NCI-H1092 (cell line): Measurements from ENCODE around the gene CDC42BPA.

Experiments
- DNase-seq: peaks from one replicate; lab custom pipeline; 2025; lab: John Stamatoyannopoulos, UW

Gene CDC42BPA

DNA sequence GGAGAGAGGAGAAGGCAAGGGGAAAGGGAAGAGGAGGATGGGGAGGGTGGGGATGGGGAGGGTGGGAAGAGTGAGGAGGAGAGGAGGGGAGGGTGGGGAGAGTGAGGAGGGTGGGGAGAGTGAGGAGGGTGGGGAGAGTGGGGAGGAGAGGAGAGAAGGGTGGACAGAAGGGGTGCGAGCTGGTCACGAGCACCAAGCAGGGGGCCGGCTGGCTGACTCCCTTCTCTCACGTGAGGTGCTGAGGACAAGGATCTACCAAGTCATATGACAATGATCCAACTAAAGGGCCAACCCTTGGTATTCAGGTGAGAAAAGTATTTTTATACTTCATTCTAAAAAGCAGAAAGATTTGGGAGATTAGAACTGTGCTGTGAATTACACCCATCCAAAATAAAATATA, 326.4 kb downstream of the CDC42BPA start:
- DNase-seq: no peak

- DNase-seq: no peak
These were observed 328.1 kb downstream of the CDC42BPA start for GRCh38 chr1:226990133-226990716.

- DNase-seq: no peak
These were observed 329.0 kb downstream of the CDC42BPA start for GRCh38 chr1:226989085-226989920.

- DNase-seq: no peak
These were observed 330.0 kb downstream of the CDC42BPA start for GRCh38 chr1:226988334-226988666.

DNA sequence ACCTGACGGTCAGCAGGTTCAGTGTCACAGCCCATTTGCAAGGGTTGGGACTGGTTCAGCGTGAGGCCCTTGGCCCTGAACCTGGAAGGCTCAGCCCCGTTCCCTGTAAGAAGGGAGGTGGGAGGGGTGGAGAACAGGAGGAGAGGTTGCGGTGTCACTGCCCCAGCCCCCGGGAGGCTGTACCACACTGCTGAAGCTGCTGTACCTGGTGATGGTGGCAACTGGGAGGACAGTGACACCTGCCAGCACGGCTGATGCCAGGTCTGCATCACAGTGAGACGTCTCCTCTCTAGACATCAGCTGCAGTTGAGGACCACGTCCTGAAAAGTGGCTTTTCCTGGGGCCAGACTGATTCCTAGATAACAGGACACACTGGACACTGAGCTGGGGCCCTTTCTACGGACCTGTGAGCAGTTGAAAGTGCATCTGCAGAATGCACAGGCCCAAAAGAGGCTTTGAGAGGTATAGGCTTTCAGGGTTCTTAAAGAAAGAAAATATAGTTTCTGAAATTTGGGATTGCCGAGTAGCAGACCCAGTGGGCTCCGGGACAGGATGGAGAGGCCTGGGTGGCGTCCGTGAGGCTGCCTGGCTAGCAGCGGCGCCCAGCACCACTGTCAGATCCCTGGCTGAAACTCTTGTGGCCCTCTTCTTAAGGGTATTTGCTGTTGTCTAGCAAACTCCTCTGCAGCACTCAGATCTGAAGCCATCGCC, 330.5 kb downstream of the CDC42BPA start:
- no peak for DNase-seq

DNA sequence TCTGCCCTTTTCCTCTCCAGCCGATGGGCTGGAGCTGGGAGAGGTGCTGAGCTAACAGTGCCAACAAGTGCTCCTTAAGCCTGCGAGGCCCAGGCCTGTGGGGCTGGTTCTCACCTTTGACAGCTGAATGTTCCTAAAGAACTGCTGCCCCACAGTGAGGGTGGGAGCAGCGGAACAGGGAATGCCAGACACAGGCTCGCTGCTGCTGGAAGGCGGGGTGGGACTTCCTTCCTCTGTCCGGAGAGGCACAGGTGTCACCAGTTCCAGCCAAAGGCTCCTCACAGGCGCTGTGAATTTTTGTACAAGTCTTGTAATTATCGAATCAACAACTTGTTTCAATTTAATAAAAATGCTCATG, 331.1 kb downstream of the CDC42BPA start:
- no peak for DNase-seq

DNA sequence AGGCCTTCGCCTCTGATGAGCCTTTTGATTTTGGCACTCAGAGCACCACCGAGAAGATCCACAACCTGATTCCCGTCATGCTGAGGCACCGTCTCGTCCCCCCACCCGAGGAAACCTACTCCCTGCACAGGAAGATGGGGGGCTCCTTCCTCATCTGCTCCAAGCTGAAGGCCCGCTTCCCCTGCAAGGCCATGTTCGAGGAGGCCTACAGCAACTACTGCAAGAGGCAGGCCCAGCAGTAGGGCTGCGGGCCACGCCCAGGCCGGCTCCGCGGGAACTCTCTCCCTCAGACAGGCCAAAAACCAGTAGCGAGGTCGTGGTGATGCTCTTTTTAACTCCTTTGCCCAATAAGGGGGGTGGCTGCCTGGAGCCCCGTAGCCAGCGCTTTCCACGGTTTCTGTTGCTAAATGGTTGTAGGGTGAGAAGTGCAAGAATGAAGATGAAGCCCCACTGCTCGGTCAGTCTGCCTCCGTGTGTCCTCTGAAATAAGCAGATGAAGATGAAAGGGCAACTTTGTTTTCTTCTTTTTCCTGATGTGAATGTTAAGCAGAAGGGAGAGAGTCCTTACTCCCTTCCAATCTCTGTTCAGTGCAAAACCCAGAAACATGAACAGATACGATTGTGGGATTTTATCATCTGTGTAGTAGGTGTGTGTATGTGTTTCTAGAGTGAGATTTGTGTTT, 331.7 kb downstream of the CDC42BPA start:
- no peak for DNase-seq

GRCh38 chr1:226985839-226986463, 332.3 kb downstream of the CDC42BPA start:
- DNase-seq: no peak

- no peak for DNase-seq
These were observed 333.0 kb downstream of the CDC42BPA start for GRCh38 chr1:226985239-226985838.

GRCh38 chr1:226984521-226985238, 333.6 kb downstream of the CDC42BPA start:
- no peak for DNase-seq

GRCh38 chr1:226983992-226984364, 334.3 kb downstream of the CDC42BPA start:
- DNase-seq: no peak

DNA sequence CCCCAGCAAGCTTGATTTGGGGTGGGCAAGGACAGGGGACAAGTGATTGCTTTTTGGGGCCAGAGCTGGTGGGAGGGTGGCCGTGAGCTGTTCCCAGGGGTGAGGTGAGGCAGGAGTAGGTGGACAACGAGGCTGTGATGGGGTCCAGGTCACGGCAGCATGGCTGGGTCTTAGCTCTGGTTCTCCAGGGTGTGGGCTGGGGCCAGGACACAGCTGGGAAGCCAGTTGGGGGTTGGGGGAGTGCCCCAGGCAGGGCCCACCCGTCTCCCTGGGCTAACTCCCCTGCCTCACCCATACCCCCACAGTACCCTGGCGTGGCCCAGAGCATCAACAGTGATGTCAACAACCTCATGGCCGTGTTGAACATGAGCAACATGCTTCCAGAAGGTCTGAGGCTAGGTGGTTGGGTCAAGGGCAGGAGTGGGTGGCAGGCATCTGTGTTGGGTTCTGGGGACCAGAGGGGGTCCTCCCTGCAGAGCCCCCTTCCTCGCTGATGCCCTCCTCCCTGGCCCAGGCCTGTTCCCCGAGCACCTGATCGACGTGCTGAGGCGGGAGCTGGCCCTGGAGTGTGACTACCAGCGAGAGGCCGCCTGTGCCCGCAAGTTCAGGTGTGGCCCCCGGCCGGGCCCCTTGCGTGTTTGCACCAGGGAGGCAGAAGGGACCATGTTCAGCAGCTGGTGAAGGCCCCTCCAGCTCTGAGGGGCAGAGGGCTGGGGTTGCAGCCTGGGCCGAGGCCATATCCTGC, 334.9 kb downstream of the CDC42BPA start:
- no peak for DNase-seq

GRCh38 chr1:226982451-226983177, 335.7 kb downstream of the CDC42BPA start:
- no peak for DNase-seq

- DNase-seq: no peak
These were observed 336.5 kb downstream of the CDC42BPA start for GRCh38 chr1:226981838-226982237.

- DNase-seq: no peak
These were observed 336.9 kb downstream of the CDC42BPA start for GRCh38 chr1:226981386-226981817.

GRCh38 chr1:226980565-226981385, 337.5 kb downstream of the CDC42BPA start:
- DNase-seq: peak; percentile 38

DNA sequence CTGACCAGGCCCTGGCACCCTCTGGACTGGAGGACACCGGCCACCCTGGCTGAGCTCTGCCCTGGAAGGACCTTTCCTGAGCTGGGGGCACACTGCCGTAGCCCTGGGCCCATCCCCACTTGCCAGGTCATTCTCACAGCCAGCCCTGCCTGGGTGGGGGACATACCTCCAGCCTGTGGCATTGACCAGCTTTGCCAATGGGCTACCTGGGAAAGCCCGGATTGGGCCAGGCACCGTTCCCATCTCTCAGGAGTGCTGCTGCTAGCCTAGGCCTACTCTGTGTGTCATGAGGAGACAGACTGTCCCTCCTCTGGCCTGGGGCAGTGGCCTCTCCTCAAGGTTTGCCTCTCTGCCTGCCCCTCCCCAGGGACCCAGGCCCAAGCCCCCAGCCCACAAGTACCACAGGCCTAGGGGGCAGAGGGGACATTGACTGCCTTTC, 338.2 kb downstream of the CDC42BPA start:
- DNase-seq: no peak

DNA sequence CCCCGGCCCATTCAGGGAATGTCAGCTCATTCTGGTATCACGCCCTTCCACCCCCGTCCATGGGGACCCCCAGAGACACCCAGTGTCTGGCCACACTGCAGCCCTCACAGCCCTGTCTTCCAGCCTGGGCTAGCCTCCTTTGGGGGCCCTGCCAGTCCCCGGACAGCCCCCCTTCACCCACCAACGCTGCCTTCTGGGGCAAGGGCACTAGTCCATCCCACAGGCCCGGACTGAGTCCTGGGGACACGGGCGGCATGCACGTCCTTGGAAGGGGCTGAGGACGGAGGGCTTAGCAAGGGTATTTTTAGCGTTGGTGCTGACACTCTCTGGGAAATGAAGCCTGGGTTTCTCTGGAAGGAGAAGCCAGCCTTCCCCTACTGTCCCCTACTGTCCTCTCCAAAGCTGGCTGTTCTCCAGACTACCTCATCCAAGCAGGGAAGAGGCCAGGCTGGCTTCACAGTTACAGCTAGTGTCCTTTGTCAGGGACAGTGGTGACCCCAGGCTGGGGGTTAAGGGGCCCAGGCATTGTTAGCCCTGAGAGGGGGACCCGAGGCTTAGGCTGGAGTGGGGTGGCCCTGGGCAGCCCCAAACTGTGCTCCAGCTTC, 338.7 kb downstream of the CDC42BPA start:
- peak; percentile 19 for DNase-seq
